B cell (primary cell): ENCODE data around the gene AGXT.

Experiments
- EZH2 ChIP-seq: IDR thresholded peaks from 2 replicates; pipeline ENCODE4 v1.6.1; 2012; ENCODE audit warnings: borderline replicate concordance, low read depth, mild to moderate bottlenecking, moderate library complexity, low read length; ENCODE audit not compliant: insufficient read depth, poor library complexity, severe bottlenecking
- TF ChIP-seq, protein P1 (sequence below): fragments of 200-600 bp; IDR thresholded peaks from one replicate; pipeline ENCODE4 v1.8.0; 2022; ENCODE audit warnings: antibody characterized with exemption, mild to moderate bottlenecking

DNA sequence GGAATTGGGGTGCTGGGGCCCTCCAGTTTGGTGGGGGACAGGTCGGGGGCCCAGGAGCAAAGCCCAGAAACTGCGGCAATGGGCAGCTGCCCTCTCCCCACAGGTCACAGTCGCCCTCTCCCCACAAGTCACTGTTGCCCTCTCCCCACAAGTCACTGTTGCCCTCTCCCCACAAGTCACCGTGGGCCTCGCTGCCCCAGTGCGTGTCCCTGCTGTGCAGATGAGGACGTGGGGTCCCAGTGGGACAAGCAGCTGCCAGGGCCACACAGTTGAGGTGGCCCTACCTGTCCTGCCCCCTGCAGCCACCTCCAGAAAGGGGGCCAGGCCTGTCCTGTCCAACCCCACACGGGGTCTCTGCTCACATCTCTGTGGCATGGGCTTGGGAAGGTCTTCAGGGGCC is 13.0 kb upstream of the AGXT start:
- TF ChIP-seq, protein P1, sequence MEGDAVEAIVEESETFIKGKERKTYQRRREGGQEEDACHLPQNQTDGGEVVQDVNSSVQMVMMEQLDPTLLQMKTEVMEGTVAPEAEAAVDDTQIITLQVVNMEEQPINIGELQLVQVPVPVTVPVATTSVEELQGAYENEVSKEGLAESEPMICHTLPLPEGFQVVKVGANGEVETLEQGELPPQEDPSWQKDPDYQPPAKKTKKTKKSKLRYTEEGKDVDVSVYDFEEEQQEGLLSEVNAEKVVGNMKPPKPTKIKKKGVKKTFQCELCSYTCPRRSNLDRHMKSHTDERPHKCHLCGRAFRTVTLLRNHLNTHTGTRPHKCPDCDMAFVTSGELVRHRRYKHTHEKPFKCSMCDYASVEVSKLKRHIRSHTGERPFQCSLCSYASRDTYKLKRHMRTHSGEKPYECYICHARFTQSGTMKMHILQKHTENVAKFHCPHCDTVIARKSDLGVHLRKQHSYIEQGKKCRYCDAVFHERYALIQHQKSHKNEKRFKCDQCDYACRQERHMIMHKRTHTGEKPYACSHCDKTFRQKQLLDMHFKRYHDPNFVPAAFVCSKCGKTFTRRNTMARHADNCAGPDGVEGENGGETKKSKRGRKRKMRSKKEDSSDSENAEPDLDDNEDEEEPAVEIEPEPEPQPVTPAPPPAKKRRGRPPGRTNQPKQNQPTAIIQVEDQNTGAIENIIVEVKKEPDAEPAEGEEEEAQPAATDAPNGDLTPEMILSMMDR = no peak
- TF ChIP-seq EZH2 = no peak
